Thoracic aorta (tissue), 2 donors: Measurements from ENCODE around the gene CERCAM. TPM values are rescaled to one million over a fixed set of nuclear protein-coding genes. Genes with fewer than 3 reads are reported as not detected.
"Not testable (repeated sequence)": the region's sequence is repeated elsewhere in the genome, so short reads cannot be mapped to it uniquely, and the experiment has no call there.

ENCODE experiments used
- ATAC-seq: fragments of 150-250 bp; one replicate; pipeline ENCODE4 v1.8.0; 2017; ENCODE audit warnings: low read depth; ENCODE audit not compliant: insufficient number of reproducible peaks, low FRiP score
- DNase-seq: peaks from one replicate; pipeline ENCODE4 v3.0.0-alpha.2; 2020; ENCODE audit warnings: low spot score
- H3K27ac ChIP-seq, 2 donors: fragments of 200-600 bp; sonication (generic); 1 replicate in 1 of 2; 2 replicates in 1 of 2; pipeline ENCODE4 v1.5.1; 2016; ENCODE audit warnings: mild to moderate bottlenecking in 2 of 2, moderate library complexity in 2 of 2
- H3K27me3 ChIP-seq: fragments of 200-600 bp; sonication (generic); replicated peaks from 2 replicates; pipeline ENCODE4 v1.6.0; 2016; ENCODE audit warnings: mild to moderate bottlenecking; ENCODE audit not compliant: insufficient read depth
- H3K36me3 ChIP-seq: fragments of 200-600 bp; sonication (generic); one replicate; pipeline ENCODE4 v1.5.1; 2016
- H3K4me1 ChIP-seq, 2 donors: fragments of 200-600 bp; sonication (generic); 1 replicate in 1 of 2; 2 replicates in 1 of 2; pipeline versions ENCODE4 v1.5.1 to v1.6.0; 2016; ENCODE audit warnings: low read depth in 2 of 2, mild to moderate bottlenecking in 1 of 2; ENCODE audit not compliant: control insufficient read depth in 1 of 2
- H3K4me3 ChIP-seq: fragments of 200-600 bp; sonication (generic); 2 replicates; pipeline ENCODE4 v1.5.1; 2016; ENCODE audit warnings: mild to moderate bottlenecking
- H3K9me3 ChIP-seq: fragments of 200-600 bp; sonication (generic); 2 replicates; pipeline ENCODE4 v1.5.1; 2016
- total RNA-seq, 2 donors: library from RNA; depleted of rRNA; stranded (reverse); fragments of >200 nt; gene quantifications; one replicate each; pipeline versions ENCODE4 v1.1.0 to v1.2.3, GENCODE V29; 2016
- TF ChIP-seq, protein P1 (sequence below): fragments of 200-600 bp; sonication (generic); IDR thresholded peaks from one replicate; pipeline ENCODE4 v1.5.1; 2019; ENCODE audit warnings: antibody characterized with exemption

CERCAM gene
- total RNA-seq, 2 donors from 2014 or later = 51.8 to 120 TPM

GRCh38 chr9:128439273-128439672 lies 18.6 kb downstream of the CERCAM start:
- ATAC-seq (no peak), DNase-seq (no peak)
- TF ChIP-seq, protein P1, sequence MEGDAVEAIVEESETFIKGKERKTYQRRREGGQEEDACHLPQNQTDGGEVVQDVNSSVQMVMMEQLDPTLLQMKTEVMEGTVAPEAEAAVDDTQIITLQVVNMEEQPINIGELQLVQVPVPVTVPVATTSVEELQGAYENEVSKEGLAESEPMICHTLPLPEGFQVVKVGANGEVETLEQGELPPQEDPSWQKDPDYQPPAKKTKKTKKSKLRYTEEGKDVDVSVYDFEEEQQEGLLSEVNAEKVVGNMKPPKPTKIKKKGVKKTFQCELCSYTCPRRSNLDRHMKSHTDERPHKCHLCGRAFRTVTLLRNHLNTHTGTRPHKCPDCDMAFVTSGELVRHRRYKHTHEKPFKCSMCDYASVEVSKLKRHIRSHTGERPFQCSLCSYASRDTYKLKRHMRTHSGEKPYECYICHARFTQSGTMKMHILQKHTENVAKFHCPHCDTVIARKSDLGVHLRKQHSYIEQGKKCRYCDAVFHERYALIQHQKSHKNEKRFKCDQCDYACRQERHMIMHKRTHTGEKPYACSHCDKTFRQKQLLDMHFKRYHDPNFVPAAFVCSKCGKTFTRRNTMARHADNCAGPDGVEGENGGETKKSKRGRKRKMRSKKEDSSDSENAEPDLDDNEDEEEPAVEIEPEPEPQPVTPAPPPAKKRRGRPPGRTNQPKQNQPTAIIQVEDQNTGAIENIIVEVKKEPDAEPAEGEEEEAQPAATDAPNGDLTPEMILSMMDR = no peak
- Histone ChIP-seq H3K9me3 (no peaks in the 10 kb centered on the region), H3K4me1 (peaks cover 0 to 8% of the 10 kb centered on the region in 2 donors), H3K27ac (no peak overlapping the region), H3K27me3 (no peaks in the 10 kb centered on the region), H3K36me3 (no peaks in the 10 kb centered on the region), H3K4me3 (no peak overlapping the region)

GRCh38 chr9:128442150-128442549 lies 21.5 kb downstream of the CERCAM start:
- no peaks in the 10 kb centered on the region for H3K36me3 ChIP-seq
- H3K27me3 ChIP-seq = no peaks in the 10 kb centered on the region
- H3K4me3 ChIP-seq = no peak overlapping the region
- no peaks in the 10 kb centered on the region for H3K9me3 ChIP-seq
- H3K27ac ChIP-seq = no peak overlapping the region
- TF ChIP-seq, protein P1 = no peak
- ATAC-seq = no peak
- peaks cover 0 to 8% of the 10 kb centered on the region in 2 donors for H3K4me1 ChIP-seq
- DNase-seq = no peak

- not testable (repeated sequence) for DNase-seq, H3K27ac ChIP-seq, H3K4me3 ChIP-seq, H3K36me3 ChIP-seq, H3K27me3 ChIP-seq, ATAC-seq, H3K9me3 ChIP-seq, H3K4me1 ChIP-seq
Observed at GRCh38 chr9:128446505-128446904, 25.8 kb downstream of the CERCAM start.

DNA sequence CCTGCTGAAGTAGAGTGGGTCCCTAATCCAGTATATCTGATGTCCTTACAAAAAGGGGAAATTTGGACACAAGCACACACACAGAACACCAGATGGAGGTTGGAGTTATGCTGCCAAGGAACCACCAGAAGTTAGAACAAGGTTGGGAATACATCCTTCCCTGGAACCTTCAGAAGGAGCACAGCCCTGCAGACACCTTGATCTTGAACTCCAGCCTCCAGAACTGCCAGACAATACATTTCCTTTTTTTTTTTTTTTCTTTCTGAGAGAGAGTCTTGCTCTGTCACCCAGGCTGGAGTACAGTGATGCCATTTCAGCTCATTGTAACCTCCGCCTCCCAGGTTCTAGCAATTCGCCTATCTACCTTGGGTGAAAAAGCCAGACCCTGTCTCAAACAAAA lies 28.1 kb downstream of the CERCAM start:
- no peaks in the 10 kb centered on the region for H3K27me3 ChIP-seq
- H3K27ac ChIP-seq = no peak overlapping the region
- H3K36me3 ChIP-seq = no peaks in the 10 kb centered on the region
- DNase-seq = no peak
- H3K4me3 ChIP-seq = no peak overlapping the region
- TF ChIP-seq, protein P1 = no peak
- no peaks in the 10 kb centered on the region for H3K9me3 ChIP-seq
- no peaks in the 10 kb centered on the region for H3K4me1 ChIP-seq
- ATAC-seq = no peak

GRCh38 chr9:128454991-128455390 lies 34.3 kb downstream of the CERCAM start:
- Histone ChIP-seq H3K4me3 (no peak overlapping the region), H3K36me3 (no peaks in the 10 kb centered on the region), H3K4me1 (peaks cover 7 to 8% of the 10 kb centered on the region in 2 donors), H3K27ac (peak overlapping the region in 1 of 2 donors; percentile 89), H3K27me3 (no peaks in the 10 kb centered on the region), H3K9me3 (no peaks in the 10 kb centered on the region)
- ATAC-seq = no peak
- TF ChIP-seq, protein P1 = no peak
- DNase-seq = no peak
